ENCODE measurements around the gene NMD3.
"Not testable (repeated sequence)": the region's sequence is repeated elsewhere in the genome, so short reads cannot be mapped to it uniquely, and the experiment has no call there.

NMD3 gene

DNA sequence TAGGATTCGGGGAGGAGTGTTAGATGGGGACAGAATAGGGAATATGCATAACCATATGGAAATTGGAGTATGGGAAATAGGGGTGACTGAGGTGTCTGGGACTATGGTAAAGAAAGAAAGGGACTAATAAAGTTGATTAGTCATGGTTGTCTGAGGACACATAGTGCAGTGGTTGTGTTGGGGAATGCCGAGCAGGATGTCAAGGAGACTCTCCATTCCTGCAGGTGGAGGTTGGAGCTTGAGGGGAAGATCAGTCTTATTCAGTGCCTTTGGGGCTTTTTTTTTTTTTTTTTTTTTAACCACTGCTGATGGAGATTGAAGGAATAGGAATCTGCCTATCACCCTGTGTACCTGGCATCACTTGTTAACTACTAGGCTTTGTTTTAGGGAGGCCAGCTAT lies 10.8 kb downstream of the NMD3 start:
- DNase-seq (ENCODE audit: low read depth) = no peak

DNA sequence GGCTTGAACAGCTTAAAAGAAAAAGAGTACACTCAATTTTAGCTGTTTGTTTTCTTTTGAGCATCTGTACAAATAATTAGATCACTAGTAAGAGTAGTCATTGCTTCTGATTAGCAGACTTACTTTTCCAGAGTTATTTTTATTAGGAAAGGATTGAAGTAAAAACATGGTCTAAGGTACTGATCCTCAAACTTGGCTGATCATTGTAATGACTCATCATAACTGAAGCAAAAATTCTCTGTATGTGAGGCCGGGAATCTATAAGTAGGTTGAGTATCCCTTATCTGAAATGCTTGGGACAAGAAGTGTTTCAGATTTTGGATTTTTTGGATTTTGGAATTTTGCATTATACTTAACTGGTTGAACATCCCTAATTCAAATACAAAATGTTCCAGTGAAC lies 12.4 kb downstream of the NMD3 start:
- DNase-seq (ENCODE audit: low read depth) = no peak

DNA sequence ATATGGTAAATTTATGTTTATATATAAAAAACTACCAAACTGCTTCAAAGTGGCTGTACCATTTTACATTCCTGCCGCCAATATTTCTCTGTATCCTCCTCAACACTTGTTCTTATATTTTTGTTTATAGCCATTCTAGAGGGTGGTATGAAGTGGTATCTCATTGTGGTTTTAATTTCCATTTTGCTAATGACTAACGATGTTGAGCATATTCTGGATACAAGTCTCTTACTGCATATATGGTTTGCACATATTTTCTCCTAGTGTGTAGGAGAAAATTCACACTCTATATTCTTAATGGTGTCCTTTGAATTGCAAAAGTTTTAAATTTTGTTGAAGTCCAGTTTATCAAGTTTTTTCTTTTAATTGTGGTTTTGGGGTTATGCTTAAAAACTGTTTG lies 15.1 kb downstream of the NMD3 start:
- no peak for DNase-seq (ENCODE audit: low read depth)

DNA sequence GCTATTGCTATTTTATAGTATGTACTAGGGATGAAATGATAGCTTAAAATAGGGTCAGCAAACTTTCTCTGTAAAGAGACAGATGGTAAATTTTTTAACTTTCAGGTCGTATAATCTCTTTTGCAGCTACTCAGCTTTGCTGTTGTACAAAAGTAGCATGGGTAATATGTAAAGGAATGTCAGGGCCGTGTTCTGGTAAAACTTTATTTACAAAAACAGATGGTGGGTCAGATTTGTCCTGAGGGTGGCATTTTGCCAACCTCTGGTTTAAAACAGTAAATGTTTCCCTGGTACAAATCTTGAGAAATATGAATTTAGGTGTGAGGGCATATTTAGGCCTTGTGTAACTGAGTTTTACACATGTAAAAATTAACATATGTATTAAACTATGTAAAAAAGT lies 18.6 kb downstream of the NMD3 start:
- DNase-seq (ENCODE audit: low read depth) = peak; percentile 37

GRCh38 chr3:161244538-161244937 lies 23.4 kb downstream of the NMD3 start:
- no peak for DNase-seq (ENCODE audit: low read depth)

GRCh38 chr3:161247049-161247448 lies 25.9 kb downstream of the NMD3 start:
- DNase-seq (ENCODE audit: low read depth) = no peak

DNA sequence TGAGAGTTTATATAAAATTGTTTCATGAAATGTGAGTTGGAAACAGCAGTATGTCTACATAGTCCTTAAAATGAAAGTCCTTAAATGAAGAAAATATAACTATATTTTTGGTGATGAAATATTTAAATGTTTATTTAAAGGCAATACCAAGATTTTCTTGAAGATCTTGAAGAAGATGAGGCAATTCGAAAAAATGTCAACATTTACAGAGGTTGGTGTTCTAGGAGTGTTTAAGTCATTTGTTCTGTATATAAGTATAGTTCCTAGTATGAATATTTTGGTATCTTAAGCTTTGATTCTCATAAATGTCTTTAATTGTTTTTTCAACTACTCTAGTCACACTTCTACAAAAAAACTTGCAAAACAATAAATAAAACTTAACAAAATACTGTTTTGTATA lies 29.0 kb downstream of the NMD3 start:
- no peak for DNase-seq (ENCODE audit: low read depth)

- DNase-seq (ENCODE audit: low read depth) = no peak
Observed at GRCh38 chr3:161251716-161252115, 30.6 kb downstream of the NMD3 start.

GRCh38 chr3:161252143-161252542 lies 31.0 kb downstream of the NMD3 start:
- no peak for DNase-seq (ENCODE audit: low read depth)

- DNase-seq (ENCODE audit: low read depth) = peak; percentile 15
Observed at GRCh38 chr3:161253711-161254110, 32.6 kb downstream of the NMD3 start.

DNA sequence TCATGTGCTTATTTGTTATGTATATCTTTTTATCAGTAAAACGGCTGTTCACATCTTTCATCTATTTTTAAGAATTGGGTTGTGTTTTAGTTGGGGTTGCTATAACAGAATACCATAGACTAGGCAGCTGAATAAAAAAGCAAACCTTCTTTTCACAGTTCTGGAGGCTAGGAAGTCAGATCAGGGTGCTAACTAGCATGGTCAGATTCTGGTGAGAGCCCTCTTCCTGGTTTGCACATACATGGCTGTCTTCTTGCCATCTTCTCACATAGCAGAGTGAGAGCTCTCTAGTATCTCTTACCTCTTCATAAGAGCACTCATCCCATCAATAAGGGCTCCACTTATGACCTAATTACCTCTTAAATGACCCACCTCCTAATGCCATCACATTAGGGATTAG lies 33.8 kb downstream of the NMD3 start:
- DNase-seq (ENCODE audit: low read depth) = no peak

GRCh38 chr3:161263057-161263456 lies 41.9 kb downstream of the NMD3 start:
- DNase-seq (ENCODE audit: low read depth) = peak; percentile 78

DNA sequence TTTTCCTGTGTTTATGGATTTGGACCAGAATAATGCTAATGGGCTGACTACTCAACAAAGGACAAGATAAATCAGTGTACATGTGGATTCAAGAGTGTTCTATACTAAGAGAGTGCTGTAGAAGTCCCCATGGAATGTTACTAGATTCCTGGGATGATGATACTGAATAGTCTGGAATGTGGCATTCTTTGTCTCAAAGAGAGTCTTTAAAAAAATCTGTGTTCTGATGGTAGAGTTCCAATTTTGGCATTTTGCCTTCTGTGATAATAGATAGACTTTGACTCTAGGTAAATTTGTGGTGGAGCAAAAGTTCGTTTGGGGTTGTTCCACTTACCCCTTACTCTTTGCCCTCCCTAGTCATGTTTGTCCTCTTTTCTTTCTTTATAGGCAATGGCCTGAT lies 43.7 kb downstream of the NMD3 start:
- DNase-seq (ENCODE audit: low read depth) = peak; percentile 91

DNA sequence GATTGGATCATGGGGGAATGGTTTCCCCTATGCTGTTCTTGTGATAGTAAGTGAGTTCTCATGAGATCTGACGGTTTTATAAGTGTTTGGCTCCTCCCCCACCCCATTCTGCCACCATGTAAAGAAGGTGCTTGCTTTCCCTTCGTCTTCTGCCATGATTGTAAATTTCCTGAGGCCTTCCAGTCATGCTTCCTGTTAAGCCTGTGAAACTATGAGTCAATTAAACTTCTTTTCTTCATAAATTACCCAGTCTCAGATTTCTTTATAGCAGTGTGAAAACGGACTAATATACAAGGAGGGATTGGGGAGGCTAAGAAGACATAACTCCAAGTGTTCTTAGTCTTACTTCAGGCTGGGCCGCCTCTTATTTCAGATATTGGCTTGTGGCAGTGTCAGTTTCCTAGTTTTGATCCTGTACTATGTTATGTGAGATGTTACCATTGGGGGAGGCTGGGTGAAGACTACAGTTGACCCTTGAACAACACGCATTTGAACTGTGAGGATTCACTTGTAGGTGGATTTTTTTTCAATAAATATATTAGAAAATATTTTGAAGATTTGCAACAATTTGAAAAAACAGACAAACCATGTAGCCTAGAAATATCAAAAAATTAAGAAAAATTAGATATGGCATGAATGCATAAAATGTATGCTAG lies 44.9 kb downstream of the NMD3 start:
- peak; percentile 58 for DNase-seq (ENCODE audit: low read depth)

DNA sequence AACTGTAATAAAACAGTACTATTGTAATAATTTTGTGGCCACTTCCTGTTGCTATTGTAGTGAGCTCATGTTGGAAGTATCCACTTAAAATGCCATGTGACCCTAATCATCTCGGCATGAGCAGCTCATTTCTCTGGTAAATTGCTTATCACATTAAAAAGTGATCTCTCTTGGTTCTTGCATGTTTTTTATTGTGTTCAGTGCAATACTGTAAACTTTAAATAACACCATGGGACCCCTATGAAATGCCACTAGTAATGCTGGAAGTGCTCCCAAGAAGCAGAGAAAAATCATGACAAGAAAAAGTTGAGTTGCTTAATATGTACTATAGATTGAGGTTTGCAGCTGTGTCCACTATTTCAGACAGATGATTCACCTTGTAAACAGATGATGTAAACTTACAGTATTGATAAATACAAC lies 45.6 kb downstream of the NMD3 start:
- DNase-seq (ENCODE audit: low read depth) = peak; percentile 91

DNA sequence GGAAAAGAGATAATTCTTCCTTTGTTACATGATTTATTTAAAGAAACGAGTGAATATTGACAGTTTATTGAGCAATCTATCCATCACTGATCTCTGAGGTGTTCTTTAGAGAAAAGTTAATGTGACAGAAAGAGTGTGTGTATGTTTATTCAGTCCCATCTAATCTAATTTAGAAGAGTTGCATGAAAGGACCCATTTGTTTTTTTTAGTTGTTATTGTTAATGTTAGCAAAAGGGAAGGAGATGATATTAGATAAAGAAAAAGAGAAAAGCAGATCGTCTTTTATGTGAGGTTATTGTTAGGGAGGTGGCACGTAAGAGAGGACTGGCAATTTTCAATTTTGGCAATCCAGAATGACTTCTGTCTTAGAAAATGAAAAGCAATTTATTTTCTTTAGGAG lies 46.5 kb downstream of the NMD3 start:
- DNase-seq (ENCODE audit: low read depth) = no peak

GRCh38 chr3:161268601-161269000 lies 47.5 kb downstream of the NMD3 start:
- DNase-seq (ENCODE audit: low read depth) = no peak

- DNase-seq (ENCODE audit: low read depth) = peak; percentile 23
Observed at GRCh38 chr3:161270991-161271390, 49.9 kb downstream of the NMD3 start.

GRCh38 chr3:161271646-161272045 lies 50.5 kb downstream of the NMD3 start:
- no peak for DNase-seq (ENCODE audit: low read depth)

- DNase-seq (ENCODE audit: low read depth) = no peak
Observed at GRCh38 chr3:161272524-161272923, 51.4 kb downstream of the NMD3 start.

- DNase-seq (ENCODE audit: low read depth) = peak; percentile 46
Observed at GRCh38 chr3:161273589-161274218, 52.6 kb downstream of the NMD3 start.

- DNase-seq (ENCODE audit: low read depth) = peak; percentile 64
Observed at GRCh38 chr3:161274691-161275298, 53.7 kb downstream of the NMD3 start.

- DNase-seq (ENCODE audit: low read depth) = no peak
Observed at GRCh38 chr3:161275919-161276318, 54.8 kb downstream of the NMD3 start.

DNA sequence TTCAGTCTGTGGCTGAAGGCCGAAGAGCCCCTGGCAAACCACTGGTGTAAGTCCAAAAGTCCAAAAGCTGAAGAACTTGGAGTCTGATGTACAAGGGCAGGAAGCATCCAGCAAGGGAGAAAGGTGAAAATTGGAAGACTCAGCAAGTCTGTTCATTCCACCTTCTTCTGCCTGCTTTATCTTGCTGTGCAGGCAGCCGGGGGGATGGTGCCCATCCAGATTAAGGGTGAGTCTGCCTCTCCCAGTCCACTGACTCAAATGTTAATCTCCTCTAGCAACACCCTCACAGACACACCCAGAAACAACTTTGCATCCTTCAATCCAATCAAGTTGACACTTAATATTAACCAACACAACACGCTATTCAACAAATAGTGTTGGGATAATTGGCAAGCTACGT lies 61.3 kb downstream of the NMD3 start:
- not testable (repeated sequence) for DNase-seq (ENCODE audit: low read depth)

Measured in EH (cell line).